ENCODE results near the gene NLRC5. TPM values are rescaled to one million over a fixed set of nuclear protein-coding genes. Genes with fewer than 3 reads are reported as not detected.

NLRC5 gene
- total RNA-seq, 2 experiments from 2014 or later = 199 to 305 TPM

- no peaks in the 10 kb centered on the region for H3K79me2 ChIP-seq (ENCODE audit: insufficient read depth, low read depth, low read length)
- H3K36me3 ChIP-seq (ENCODE audit: insufficient read depth, low read length) = peaks cover 55% of the 10 kb centered on the region
- POLR2A ChIA-PET = no interaction called here
- no TSS peak for BruUV-seq (replicated peaks)
- no peak for TF ChIP-seq CTCF (conservative IDR thresholded peaks at IDR 0.05; ENCODE audit: low read length)
- no peak for TF ChIP-seq EZH2phosphoT487 (IDR thresholded peaks at IDR 0.05; ENCODE audit: borderline replicate concordance, low read depth, low read length)
- no peak overlapping the region for H3K4me3 ChIP-seq (ENCODE audit: low read depth, low read length, poor library complexity, severe bottlenecking)
- no peaks in the 10 kb centered on the region for H3K9me3 ChIP-seq (ENCODE audit: low read length)
- no peak for DNase-seq (ENCODE audit: low spot score)
- H3K4me1 ChIP-seq (ENCODE audit: insufficient read depth, low read length, poor library complexity, severe bottlenecking) = peaks cover 32% of the 10 kb centered on the region
- H3K9me2 ChIP-seq (ENCODE audit: insufficient read depth, low read length) = no peaks in the 10 kb centered on the region
- intact Hi-C loops (cut with micrococcal nuclease; ENCODE audit: unreplicated experiment) = no loop called here
- no peak overlapping the region for H3K27ac ChIP-seq (ENCODE audit: low read depth, low read length, poor library complexity, severe bottlenecking)
- H4K20me1 ChIP-seq (ENCODE audit: insufficient read depth, low read length) = no peaks in the 10 kb centered on the region
- no peak overlapping the region for H3K4me2 ChIP-seq (ENCODE audit: low read length)
- CTCF ChIA-PET (ENCODE audit: unreplicated experiment) = no interaction called here
- no peak overlapping the region for H2AFZ ChIP-seq (ENCODE audit: low read length)
Measured at GRCh38 chr16:57081744-57082143, 92.4 kb downstream of the NLRC5 start.

- no peak overlapping the region for H3K4me3 ChIP-seq (ENCODE audit: low read depth, low read length, poor library complexity, severe bottlenecking)
- no peaks in the 10 kb centered on the region for H3K79me2 ChIP-seq (ENCODE audit: insufficient read depth, low read depth, low read length)
- POLR2A ChIA-PET = no interaction called here
- intact Hi-C loops (cut with micrococcal nuclease; ENCODE audit: unreplicated experiment) = no loop called here
- TF ChIP-seq EZH2phosphoT487 (IDR thresholded peaks at IDR 0.05; ENCODE audit: borderline replicate concordance, low read depth, low read length) (no peak), CTCF (conservative IDR thresholded peaks at IDR 0.05; ENCODE audit: low read length) (no peak)
- no peak for DNase-seq (ENCODE audit: low spot score)
- no TSS peak for BruUV-seq (replicated peaks)
- CTCF ChIA-PET (ENCODE audit: unreplicated experiment) = no interaction called here
- H3K36me3 ChIP-seq (ENCODE audit: insufficient read depth, low read length) = peaks cover 52% of the 10 kb centered on the region
- H3K4me1 ChIP-seq (ENCODE audit: insufficient read depth, low read length, poor library complexity, severe bottlenecking) = peaks cover 41% of the 10 kb centered on the region
- no peaks in the 10 kb centered on the region for H3K9me2 ChIP-seq (ENCODE audit: insufficient read depth, low read length)
- no peak overlapping the region for H3K27ac ChIP-seq (ENCODE audit: low read depth, low read length, poor library complexity, severe bottlenecking)
- H3K4me2 ChIP-seq (ENCODE audit: low read length) = no peak overlapping the region
- H4K20me1 ChIP-seq (ENCODE audit: insufficient read depth, low read length) = no peaks in the 10 kb centered on the region
- H3K9me3 ChIP-seq (ENCODE audit: low read length) = no peaks in the 10 kb centered on the region
- no peak overlapping the region for H2AFZ ChIP-seq (ENCODE audit: low read length)
Measured at GRCh38 chr16:57082664-57083063, 93.3 kb downstream of the NLRC5 start.

DNA sequence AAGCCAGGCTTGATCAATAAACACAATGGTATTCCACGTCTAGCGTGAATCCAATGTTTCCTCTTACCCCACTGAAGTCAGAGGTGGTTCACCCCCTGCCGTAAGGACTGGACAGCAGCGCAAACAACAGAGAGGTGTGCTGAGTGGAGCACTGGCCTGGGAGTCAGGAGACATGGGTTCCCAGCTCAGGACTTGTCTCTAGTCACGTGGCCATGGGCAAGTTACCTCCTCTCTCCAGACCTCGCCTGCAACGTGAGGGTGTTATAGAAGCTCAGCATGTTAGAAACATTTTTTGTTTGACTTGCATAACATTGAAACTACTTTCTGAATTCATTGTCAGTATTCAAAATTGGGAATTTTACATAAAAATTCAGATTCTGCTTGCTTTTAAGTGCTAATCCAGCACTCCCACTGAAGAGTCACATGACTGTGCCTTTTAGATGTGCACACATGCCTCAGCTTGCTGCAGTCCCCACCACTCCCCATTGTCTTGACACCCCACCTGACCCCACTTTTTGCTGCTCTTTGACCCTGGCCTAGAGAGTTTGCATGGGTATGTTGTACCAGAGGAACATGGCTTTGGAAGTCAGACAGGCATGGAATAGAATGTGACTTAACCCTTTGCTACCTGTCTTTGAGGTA lies 94.2 kb downstream of the NLRC5 start:
- BruUV-seq (replicated peaks) = no TSS peak
- Histone ChIP-seq H3K4me3 (ENCODE audit: low read depth, low read length, poor library complexity, severe bottlenecking) (no peak overlapping the region), H3K9me3 (ENCODE audit: low read length) (no peaks in the 10 kb centered on the region), H3K27ac (ENCODE audit: low read depth, low read length, poor library complexity, severe bottlenecking) (no peak overlapping the region), H4K20me1 (ENCODE audit: insufficient read depth, low read length) (no peaks in the 10 kb centered on the region), H3K79me2 (ENCODE audit: insufficient read depth, low read depth, low read length) (no peaks in the 10 kb centered on the region), H3K36me3 (ENCODE audit: insufficient read depth, low read length) (peaks cover 45% of the 10 kb centered on the region), H2AFZ (ENCODE audit: low read length) (no peak overlapping the region), H3K4me1 (ENCODE audit: insufficient read depth, low read length, poor library complexity, severe bottlenecking) (peaks cover 50% of the 10 kb centered on the region), H3K4me2 (ENCODE audit: low read length) (no peak overlapping the region), H3K9me2 (ENCODE audit: insufficient read depth, low read length) (no peaks in the 10 kb centered on the region)
- CTCF ChIA-PET (ENCODE audit: unreplicated experiment) = interaction anchor here (1.0 to 1.3 kb wide), 2 partner anchors 9 to 23 kb away, joined by 3 to 4 read pairs; partner anchors contain the start of gene CPNE2
- no peak for DNase-seq (ENCODE audit: low spot score)
- intact Hi-C loops (cut with micrococcal nuclease; ENCODE audit: unreplicated experiment) = loop anchor here (1.0 to 2.0 kb wide), 4 partner anchors 85 to 333 kb away; no protein-coding TSS in a partner anchor
- no peak for TF ChIP-seq EZH2phosphoT487 (IDR thresholded peaks at IDR 0.05; ENCODE audit: borderline replicate concordance, low read depth, low read length)
- TF ChIP-seq CTCF (conservative IDR thresholded peaks at IDR 0.05; ENCODE audit: low read length) = no peak
- POLR2A ChIA-PET = interaction anchor here (0.6 kb wide), 2 partner anchors 76 to 219 kb away, joined by 3 read pairs; no protein-coding TSS in a partner anchor
